Stimulated activated naive CD4-positive, alpha-beta T cell (primary cell): Measurements from ENCODE around the gene EWSR1.

Experiments
- DNase-seq, 6 experiments: peaks; one replicate each; lab custom pipeline; 2025; lab: John Stamatoyannopoulos, UW

The EWSR1 gene

DNA sequence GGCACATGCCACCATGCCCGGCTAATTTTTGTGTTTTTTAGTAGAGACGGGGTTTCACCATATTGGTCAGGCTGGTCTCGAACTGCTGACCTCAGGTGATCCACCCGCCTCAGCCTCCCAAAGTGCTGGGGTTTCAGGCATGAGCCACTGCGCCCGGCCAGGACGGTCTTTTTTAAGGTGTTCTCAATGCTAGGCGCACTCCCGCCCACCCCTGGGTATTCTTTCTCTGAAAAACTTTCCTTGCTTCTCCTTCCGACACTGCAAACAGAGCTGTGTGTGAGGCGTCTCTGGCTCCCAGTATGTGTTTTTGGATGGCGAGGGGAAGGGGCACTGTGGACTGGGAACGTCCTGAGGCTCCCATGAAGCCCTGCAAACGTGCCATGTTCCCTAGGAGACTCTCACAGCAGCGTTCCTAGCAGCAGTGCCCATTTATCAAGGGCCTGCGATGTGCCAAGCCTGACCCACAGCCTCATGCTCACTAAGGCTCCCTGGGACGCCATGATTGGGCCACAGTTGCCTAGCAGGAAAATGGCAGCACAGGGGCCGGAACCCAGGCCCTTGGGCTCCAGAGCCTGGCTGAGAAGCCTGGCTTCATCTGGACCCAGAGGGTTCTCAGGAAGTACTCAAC lies 49.9 kb downstream of the EWSR1 start:
- no peak for DNase-seq

DNA sequence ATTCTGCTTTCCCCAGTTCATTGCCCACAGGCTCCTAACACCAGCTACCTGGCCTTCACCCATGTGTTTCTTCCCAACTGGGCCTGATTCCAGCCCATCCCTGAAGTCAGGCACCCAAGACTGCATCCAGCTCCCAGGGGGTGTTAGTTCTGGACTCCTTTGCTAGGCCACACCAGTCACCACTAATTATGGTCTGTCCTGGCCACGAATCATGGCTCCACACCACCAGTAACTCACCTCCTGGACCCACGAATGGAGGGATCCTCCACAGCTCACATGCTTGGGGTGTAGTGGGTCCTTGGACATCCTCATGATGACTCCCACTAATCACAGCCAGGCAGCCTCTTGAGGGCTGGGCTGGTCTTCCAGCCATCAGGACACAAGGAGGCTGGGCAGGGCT lies 51.0 kb downstream of the EWSR1 start:
- DNase-seq: no peak

DNA sequence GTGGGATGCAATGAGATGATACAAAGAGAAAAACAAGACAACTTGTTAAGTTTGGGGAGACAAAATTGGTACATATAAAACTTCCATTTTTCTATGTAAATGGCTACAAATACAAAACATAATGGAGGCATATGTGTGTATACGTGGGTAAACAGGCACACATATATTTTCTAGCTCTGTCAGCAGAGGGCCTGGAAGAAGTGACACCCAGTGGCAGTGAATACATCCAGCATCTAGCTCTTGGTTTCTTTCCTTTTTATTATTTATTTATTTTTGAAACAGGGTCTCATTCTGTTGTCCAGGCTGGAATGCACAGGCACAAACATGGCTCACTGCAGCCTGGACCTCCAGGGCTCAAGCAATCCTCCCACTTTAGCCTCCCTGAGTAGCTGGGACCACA lies 52.5 kb downstream of the EWSR1 start:
- DNase-seq: no peak

DNA sequence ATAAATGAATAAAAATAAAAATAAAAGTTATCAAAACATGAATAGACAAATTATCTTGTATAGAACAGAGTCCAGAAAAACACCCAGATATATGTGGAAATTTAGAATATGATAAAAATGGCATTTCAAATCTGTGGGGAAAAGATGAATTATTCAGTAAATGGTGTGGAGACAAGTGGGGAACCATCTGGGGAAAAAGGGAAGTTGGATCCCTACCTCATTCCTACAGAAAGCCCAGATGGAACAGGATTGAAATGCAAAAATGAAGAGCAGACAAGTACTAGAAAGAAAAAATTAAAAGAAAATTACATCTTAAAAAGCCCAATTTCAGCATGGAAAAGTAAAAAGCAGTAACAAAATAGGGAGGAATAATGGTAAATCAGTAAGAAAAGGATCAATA lies 55.6 kb downstream of the EWSR1 start:
- DNase-seq: no peak

DNA sequence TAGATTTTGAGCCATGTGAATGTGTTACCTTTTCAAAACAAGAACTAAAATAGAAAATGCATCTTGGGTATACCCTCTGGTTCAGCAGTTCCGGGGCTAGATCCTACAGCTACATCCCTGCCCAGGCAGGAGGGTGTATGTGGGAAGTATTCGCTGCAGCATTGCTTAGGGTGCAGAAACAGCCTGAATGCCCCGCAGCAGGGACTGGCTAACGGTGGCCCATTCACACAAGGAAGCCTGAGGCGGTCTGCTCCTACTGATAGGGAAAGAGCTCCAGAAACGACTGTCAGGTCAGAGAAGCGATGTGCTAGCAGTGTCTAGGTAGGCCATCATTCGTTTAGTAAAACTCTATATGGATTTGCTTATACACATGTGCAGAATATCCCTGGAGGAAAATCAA lies 57.3 kb downstream of the EWSR1 start:
- no peak for DNase-seq

DNA sequence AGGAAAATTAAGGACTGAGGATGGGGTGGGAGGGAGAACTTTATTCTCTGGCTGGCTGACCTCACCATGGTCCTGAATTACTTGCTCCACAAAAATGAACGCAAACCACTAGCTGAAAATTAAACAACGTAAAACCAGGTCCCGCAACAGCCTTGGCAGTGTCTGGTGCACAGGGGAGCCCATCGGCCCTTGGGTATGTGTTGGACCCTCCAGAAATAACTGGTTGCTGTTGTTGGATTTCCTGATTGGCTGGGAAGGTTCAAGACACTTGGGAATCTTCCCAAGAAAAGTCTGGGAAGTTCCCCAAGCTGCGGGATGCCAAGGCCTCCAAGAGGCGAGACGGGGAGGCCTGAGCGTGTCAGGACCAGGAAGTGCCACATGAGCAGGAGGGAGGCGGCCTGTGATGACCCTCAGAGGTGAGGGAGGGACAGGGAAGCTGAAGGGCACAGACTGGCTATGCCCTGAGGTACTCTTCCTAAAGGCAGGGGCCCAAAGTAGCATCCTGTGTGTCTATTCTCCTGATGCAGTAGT lies 57.8 kb downstream of the EWSR1 start:
- no peak for DNase-seq

DNA sequence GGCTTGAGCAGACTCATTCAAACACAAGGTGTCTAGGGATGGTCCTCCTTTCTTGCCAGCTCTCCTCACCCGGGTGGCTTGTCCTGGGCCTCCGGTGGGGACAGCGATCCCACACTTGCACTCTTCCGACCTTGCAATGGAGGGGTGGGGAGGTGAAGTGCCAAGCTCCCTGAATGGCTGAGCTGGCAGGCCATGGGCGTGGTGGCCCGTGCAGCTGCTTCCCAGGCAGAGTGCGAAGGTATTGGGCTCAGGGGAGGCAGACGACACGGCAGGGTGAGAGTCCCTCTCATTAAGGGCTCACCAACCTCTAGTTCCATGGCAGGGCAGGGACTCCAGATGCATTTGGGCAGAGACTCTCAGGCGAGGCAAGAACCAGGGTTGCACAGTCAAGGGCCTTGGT lies 58.4 kb downstream of the EWSR1 start:
- no peak for DNase-seq

DNA sequence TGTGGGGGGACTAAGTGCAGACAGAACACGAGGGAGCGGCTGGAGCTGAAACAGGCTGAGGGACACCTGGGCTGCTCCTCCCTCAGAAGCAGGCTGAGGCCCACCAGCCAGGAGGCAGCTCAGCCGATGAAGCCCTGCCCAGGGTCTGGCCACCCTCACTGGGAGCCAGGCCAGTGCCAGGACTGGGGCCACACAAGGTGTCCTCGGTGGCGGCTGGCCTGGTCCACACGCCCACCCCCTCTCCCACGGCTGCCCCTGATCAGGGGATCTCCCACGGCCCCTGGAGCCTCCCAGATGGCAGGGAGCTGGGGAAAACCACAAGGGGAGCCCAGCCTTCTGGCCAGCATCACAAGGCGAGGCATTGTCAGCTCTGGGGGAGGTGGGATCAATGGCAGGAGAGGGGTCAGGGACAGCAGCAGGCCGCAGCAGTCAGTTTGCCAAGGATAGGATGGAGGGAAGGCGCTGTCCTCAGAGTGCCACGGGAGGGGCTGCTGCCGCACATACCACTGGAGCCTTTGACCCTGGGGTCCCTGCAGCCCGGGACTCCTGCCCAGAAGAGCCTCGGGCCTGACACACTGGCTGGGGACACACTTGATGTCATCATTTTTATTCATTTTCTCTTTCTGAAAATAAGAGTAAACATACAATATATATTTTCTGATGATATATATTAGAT lies 59.2 kb downstream of the EWSR1 start:
- DNase-seq: no peak

DNA sequence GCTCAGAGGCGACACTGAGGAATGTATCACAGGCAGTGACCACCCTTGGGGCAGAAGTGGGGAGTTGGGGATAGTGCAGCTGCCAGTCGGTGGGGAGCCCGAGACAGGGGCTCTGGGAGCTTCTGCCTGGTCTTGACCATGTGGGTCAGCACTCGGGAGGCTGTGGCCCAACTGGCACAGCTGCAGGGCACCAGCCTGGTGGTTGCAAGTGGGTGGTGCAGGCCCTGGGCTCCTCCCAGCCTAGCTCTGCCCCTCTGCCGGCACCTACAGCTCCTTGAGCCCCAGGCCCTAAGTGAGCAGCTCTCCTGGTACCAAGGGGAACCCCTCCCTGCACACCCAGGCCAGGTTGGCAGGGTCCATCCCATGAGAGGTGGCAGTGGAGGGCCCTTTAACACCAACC lies 60.0 kb downstream of the EWSR1 start:
- no peak for DNase-seq

DNA sequence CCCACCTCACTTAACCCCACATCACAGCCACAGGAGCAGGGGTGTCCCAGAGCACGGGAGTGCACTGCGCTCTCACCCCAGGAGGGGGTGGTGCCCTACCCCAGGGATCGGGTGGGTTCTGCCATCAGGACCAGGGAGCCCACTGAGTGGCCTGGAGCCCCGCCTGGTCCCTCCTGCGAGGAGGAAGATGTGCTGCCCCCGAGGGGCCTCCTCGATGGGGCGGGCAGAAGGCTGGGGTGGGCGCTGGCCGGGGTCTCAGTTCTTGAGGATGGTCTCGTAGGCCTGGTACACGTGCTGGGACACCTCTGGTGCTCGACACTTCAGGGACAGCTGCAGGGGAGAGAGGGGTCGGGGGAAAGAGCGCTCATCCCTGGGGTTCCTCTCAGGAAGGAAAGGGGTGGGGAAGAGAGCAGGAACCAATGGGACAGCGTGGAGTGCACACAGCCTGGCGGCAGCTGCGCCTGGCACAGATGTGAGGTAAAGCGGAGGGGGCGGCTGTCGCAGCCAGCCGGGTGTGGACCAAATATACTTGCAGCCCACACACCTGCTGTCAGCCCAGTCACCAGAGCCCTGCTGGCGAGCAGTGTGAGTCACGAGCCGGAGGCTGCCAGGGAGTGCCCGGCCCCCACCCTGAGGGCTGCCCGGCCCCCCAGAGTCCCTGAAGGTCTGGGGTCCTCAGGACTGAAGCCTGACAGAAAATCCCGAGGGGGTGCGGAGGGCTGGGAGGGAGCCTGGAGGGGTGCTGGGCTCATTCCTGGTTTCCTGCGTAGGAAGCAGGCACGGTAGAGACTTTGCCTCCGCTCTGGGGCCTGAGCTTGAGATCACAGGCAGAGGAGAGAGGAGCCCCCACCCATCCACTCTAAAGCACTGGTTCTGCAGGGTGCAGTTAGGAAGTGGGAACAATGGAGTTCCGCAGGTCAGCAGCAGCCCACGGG lies 60.8 kb downstream of the EWSR1 start:
- DNase-seq: no peak

DNA sequence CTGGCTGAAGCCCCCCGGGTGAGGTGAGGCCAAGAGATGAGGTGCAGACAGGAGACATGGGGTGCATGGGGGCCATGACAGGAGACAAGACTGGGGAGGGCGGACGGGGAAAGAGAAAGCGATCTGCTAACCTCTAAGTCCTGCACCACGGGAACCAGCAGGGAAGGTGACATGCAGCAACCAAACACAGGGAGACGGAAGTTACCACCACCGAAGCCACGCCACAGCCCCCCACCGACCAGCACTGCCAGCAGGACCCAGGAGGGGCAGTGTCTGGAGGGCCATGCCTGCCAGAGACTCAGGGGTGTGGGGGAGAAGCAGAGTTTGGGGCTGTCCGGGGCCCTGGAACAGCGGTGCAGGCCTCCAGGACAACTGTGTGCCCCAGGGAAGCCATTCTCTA lies 61.5 kb downstream of the EWSR1 start:
- DNase-seq: no peak

DNA sequence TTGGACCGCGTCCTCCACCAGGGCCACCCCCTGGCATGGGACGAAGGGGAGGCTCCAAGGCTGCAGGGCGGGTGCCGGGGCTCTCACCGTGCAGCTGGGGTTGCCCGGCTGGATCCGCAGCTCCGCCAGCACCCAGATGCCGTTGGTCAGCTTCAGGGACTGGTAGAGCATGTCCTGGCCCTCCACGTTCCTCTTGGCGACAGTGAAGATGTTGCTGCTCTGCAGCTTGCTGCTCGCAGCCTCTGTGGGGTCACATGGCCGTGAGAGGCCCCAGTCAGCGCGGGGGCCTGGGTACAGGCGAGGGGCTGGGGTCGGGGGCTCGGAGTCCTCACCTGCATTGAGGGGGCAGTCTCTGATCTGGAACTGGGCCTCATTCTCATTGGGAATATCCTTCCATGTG lies 62.2 kb downstream of the EWSR1 start:
- no peak for DNase-seq

DNA sequence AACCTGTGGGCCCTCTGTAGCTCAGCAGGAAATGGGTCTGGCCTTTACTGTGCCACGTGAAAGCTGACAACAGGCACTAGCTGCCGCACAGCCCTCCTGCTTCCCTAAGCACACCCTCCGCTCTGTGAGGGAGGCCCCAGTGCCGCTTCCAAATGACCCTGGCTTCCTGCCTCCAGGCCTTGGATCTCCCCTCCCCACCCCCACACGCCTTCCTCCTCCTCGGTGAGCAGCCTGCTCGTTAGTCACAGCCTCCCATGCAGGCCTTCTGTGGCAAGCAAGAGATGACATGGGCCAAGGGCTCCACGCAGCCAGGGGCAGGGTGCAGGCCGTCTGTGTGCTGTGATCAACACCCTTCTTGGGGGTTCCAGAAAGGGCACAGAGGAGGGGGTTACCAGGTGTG lies 62.7 kb downstream of the EWSR1 start:
- no peak for DNase-seq

DNA sequence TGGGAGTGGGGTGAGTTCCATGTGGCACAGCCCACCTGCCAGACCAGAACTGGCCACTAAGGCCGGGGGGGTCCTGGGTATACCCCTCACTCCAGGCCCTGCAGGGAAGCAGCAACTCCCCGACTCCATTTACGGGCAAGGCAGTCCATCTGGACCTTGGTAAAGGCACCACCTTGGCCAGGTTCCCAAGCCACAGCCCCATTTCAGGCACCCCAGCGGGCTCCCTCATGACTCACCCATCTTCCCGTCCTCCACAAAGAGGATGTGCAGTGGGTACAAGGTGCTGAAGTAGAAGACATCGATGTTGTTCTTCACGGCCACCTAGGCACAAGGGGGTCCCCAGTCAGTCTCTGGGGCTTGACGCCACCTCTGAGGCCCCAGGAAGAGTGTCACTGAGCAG lies 63.1 kb downstream of the EWSR1 start:
- DNase-seq: no peak

DNA sequence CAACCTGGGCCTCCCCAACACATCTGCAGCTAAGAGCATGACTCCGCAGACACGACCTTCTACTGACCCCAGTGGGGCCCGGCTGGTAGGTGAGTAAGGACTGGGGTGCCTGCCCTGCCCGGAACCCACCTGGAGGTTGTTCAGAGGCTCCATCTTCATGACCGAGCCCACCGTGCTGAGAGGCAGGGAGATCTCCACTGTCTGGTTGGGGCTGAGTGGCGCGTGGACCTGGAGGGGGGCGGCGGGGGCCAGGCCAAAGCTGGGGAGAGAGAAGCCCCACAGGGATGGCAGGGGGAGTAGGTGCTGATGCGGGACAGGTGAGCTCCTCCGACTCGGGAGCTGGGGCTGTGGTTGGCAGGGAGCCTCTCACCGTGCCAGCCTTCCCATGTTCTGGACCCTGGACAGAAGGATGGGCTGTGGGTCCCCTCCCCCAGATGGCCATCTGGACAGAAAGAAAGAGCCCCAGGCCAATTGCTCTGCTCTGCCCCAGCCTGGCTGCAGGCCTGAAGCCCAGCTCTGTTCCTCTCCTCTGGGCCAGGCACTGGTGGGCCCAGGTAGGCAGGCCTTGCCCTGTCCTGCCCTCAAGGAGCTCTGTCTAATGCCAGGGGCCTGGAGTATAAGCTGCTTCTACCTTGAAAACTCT lies 63.7 kb downstream of the EWSR1 start:
- DNase-seq: no peak

DNA sequence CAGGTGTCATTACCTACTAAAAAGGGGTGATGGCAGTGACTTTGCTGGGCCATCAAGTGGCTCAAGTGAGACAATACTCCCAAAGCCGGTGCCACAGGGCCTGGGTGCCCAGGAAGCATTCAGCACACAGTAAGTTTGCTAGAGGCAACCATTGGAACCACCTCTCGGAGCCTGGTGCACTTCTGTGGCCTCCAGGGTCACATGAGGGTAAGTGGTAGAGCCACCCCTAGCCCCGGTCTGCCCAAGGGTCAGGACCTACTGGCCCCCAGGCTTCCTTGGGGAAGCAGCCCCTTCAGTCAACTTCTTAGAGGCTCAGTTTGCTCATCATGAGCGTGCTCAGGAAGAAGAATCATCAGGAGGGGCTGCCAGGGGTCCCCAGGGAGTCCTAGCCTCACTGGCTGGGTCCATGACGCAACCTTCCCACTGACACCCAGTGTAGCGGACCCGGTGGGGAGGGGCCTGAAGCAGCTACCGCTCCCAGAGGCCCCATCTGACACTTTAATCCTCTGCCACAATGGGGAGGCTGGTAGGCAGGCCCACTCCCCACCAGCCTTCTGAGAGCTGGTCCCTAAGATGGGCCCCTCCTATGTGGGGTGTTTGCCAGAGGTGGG lies 64.9 kb downstream of the EWSR1 start:
- no peak for DNase-seq

DNA sequence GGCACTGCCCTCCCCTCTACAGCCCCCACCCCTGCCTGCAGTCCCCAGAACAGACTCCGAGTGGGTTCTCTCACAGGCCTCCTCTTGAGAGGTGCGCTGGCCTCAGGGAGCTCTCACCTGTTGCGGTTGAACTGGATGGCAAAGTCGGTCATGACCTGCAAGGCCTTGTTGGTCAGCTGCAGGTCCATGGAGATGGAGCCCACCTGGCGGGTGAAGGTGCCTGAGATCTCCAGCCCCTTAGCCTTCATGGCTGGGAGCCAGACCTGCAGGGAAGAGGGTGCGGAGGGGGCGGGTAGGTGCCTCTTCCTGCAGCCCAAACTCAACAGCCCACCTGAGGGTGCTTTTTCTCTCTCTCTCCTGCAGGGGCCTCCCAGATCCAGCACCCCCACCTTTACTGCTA lies 66.1 kb downstream of the EWSR1 start:
- DNase-seq: no peak

DNA sequence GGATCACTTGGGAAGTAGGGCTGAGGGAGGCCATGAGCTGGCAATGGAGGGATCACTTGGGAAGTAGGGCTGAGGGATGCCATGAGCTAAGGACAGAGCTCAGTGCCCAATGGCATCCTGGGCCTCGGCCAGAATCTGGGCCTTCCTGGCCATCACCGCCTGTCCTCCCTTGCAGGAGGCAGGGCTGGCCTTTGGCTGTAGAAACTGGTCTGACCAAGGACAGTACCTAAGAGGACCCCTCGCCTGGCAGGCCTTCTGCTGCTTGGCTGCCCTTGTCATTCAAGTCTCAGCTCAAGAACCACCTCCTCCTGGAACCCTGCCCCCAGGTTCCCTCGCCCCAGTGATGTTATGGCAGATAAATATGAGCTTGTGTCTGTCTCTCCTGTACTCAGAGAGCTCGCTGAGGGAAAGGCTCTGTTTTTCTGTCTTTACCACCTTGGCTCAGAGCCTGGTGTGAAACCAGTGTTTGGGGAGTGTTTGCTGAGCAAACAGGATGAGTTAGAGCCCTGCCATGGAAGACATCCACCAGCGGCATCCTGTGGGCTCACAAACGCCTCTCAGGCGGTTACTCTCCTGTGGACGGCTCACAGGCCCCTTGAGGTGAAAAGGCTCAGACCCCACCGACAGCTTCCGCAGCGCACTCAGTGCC lies 66.8 kb downstream of the EWSR1 start:
- DNase-seq: no peak

DNA sequence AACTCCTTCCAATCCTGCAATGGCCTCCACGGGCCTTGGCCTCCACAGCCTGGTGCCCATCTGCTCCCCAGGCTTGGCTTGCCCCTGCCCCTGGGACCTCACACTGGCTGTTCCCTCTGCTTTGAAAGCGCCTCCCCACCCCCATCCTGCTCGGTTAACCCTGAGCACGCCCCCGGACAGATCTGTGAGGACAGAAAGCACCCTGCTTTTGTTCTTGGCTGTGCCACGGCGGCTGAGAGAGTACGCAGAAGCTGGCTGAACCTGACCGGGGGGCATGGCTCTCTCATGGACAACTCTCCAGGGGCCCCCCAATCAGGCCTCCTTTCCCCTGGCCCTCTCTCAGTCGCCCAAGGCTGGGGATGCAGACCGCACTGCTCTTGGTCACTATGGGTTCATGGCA lies 67.6 kb downstream of the EWSR1 start:
- no peak for DNase-seq

DNA sequence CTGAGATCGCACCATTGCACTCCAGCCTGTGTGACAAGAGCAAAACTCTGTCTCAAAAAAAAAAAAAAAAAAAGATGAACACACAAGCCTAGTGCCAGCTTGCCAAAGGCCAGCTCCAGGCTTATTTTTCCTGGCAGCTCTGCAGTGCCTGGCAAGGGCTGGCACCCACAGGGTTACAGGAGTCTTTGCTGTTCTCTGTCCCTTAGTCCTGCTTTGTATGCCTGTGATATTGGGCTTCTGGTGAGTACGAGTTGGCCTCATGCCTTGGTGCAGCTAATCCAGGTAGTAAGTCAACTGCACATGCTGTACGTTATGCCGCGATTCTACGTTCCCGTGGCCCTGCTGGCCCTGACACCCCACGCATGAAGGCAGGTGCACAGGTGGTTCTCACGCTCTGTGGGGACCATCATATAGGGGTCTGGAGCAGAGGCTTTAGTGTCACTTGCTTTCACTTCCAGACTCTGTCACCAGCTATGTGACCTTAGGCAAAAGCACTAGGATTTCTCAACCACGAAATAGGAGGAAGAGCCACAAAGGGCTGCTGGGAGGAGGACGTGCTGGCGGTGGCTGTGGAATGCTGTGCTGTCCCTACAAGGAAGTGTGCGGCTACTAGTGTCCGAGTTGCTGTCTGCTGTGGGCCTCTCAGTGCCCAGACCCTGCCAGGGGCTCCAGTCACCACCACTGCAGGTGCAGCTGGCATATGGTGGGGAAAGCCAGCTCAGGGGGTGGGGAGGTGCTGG lies 68.9 kb downstream of the EWSR1 start:
- no peak for DNase-seq
